ENCODE measurements around the gene SALL1.

GRCh38 chr16:51163366-51163765, 12.3 kb upstream of the SALL1 start:
- TF ChIP-seq CTCF (IDR thresholded peaks at IDR 0.05; ENCODE audit: low read length) (no peak), EZH2 (optimal IDR thresholded peaks at IDR 0.05; ENCODE audit: low read depth, low read length) (no peak)

Measured in MM.1S (cell line).